DOHH2 (cell line): ENCODE results near the gene KLHL2.
"Not testable (repeated sequence)": the region's sequence is repeated elsewhere in the genome, so short reads cannot be mapped to it uniquely, and the experiment has no call there.

Source experiments
- CTCF ChIP-seq: fragments of 200-600 bp; sonication (generic); IDR thresholded peaks from one replicate; pipeline ENCODE4 v1.5.1; 2014; ENCODE audit warnings: antibody characterized with exemption, mild to moderate bottlenecking, low read depth, low read length; ENCODE audit not compliant: poor library complexity, severe bottlenecking
- EZH2phosphoT487 ChIP-seq: fragments of 200-600 bp; sonication (generic); IDR thresholded peaks from 2 replicates; pipeline ENCODE4 v1.6.1; 2017; ENCODE audit warnings: borderline replicate concordance, mild to moderate bottlenecking, antibody characterized with exemption, low read length, moderate library complexity, mixed read lengths

GRCh38 chr4:165236852-165237251, 29.5 kb downstream of the KLHL2 start:
- TF ChIP-seq CTCF, EZH2phosphoT487: not testable (repeated sequence)
